Liver (tissue), 9 donors: ENCODE results near the gene SNRPN. TPM values are rescaled to one million over a fixed set of nuclear protein-coding genes. Genes with fewer than 3 reads are reported as not detected.

Source experiments
- DNase-seq: peaks from one replicate; pipeline ENCODE4 v3.0.0-alpha.2; 2017; ENCODE audit warnings: low spot score
- H3K27ac ChIP-seq, 2 donors: one replicate each; pipeline ENCODE4 v1.7.0; 2013; ENCODE audit warnings: inconsistent platforms in 2 of 2, low read length in 2 of 2, control low read depth in 1 of 2, low read depth in 1 of 2, mild to moderate bottlenecking in 1 of 2
- H3K27me3 ChIP-seq, 4 donors: one replicate each; pipeline versions ENCODE4 v1.6.1 to v1.7.0; 2013; ENCODE audit warnings: low read length in 3 of 4, inconsistent platforms in 1 of 4, mild to moderate bottlenecking in 1 of 4, moderate library complexity in 1 of 4; ENCODE audit not compliant: control insufficient read depth in 4 of 4, insufficient read depth in 4 of 4
- H3K36me3 ChIP-seq, 4 donors: one replicate each; pipeline versions ENCODE4 v1.6.1 to v1.7.0; 2013; ENCODE audit warnings: low read length in 3 of 4, mild to moderate bottlenecking in 3 of 4, low read depth in 1 of 4, moderate library complexity in 1 of 4; ENCODE audit not compliant: control insufficient read depth in 4 of 4, insufficient read depth in 3 of 4
- H3K4me1 ChIP-seq, 4 donors: one replicate each; pipeline versions ENCODE4 v1.6.1 to v1.7.0; 2013; ENCODE audit warnings: low read length in 3 of 4, mild to moderate bottlenecking in 3 of 4, moderate library complexity in 1 of 4; ENCODE audit not compliant: control insufficient read depth in 4 of 4, insufficient read depth in 4 of 4
- H3K4me3 ChIP-seq, 3 donors: one replicate each; pipeline versions ENCODE4 v1.6.1 to v1.7.0; 2013; ENCODE audit warnings: low read length in 3 of 3, control low read depth in 1 of 3, low read depth in 1 of 3, mild to moderate bottlenecking in 1 of 3
- H3K9ac ChIP-seq, 2 donors: one replicate each; pipeline ENCODE4 v1.7.0; 2013; ENCODE audit warnings: low read length in 2 of 2, mild to moderate bottlenecking in 2 of 2, moderate library complexity in 2 of 2, control low read depth in 1 of 2, low read depth in 1 of 2
- H3K9me3 ChIP-seq, 4 donors: one replicate each; pipeline versions ENCODE4 v1.6.1 to v1.7.0; 2013; ENCODE audit warnings: low read length in 3 of 4; ENCODE audit not compliant: control insufficient read depth in 4 of 4
- ATF3 ChIP-seq: IDR thresholded peaks from 2 replicates; pipeline ENCODE4 v1.6.1; 2016; ENCODE audit warnings: antibody characterized with exemption
- CTCF ChIP-seq: fragments of 150-350 bp; IDR thresholded peaks from 2 replicates; pipeline ENCODE4 v1.5.1; 2017; ENCODE audit warnings: improper control_type of control experiment, low read depth, low read length; ENCODE audit not compliant: missing input control
- EGR1 ChIP-seq, 2 donors: IDR thresholded peaks; 2 replicates each; pipeline ENCODE4 v1.6.1; 2016 to 2018; ENCODE audit warnings: antibody characterized with exemption in 2 of 2, low read depth in 2 of 2
- FOXA1 ChIP-seq: IDR thresholded peaks from 2 replicates; pipeline ENCODE4 v1.6.1; 2016; ENCODE audit warnings: antibody characterized with exemption
- FOXA2 ChIP-seq: IDR thresholded peaks from 2 replicates; pipeline ENCODE4 v1.6.1; 2016; ENCODE audit warnings: antibody characterized with exemption
- GABPA ChIP-seq, 2 donors: IDR thresholded peaks in 1 of 2; conservative IDR thresholded peaks in 1 of 2; 2 replicates each; pipeline ENCODE4 v1.6.1; 2016; ENCODE audit warnings: antibody characterized with exemption in 2 of 2, mild to moderate bottlenecking in 1 of 2, moderate library complexity in 1 of 2
- HNF4A ChIP-seq, 2 donors: conservative IDR thresholded peaks; 2 replicates each; pipeline ENCODE4 v1.6.1; 2016; ENCODE audit warnings: antibody characterized with exemption in 2 of 2, mild to moderate bottlenecking in 2 of 2
- HNF4G ChIP-seq: IDR thresholded peaks from 2 replicates; pipeline ENCODE4 v1.6.1; 2016; ENCODE audit warnings: antibody characterized with exemption
- JUND ChIP-seq, 2 donors: IDR thresholded peaks; 2 replicates each; pipeline ENCODE4 v1.6.1; 2016; ENCODE audit warnings: antibody characterized with exemption in 2 of 2
- MAX ChIP-seq: IDR thresholded peaks from 2 replicates; pipeline ENCODE4 v1.6.1; 2016; ENCODE audit warnings: antibody characterized with exemption
- RAD21 ChIP-seq, 2 donors: IDR thresholded peaks; 2 replicates each; pipeline ENCODE4 v1.6.1; 2016; ENCODE audit warnings: antibody characterized with exemption in 2 of 2, mild to moderate bottlenecking in 2 of 2
- RXRA ChIP-seq, 2 donors: IDR thresholded peaks; 2 replicates each; pipeline ENCODE4 v1.6.1; 2017 to 2018; ENCODE audit warnings: antibody characterized with exemption in 2 of 2, mild to moderate bottlenecking in 1 of 2
- SP1 ChIP-seq: IDR thresholded peaks from 2 replicates; pipeline ENCODE4 v1.6.1; 2018; ENCODE audit warnings: antibody characterized with exemption, mild to moderate bottlenecking
- TAF1 ChIP-seq: conservative IDR thresholded peaks from 2 replicates; pipeline ENCODE4 v1.6.1; 2016; ENCODE audit warnings: antibody characterized with exemption, mild to moderate bottlenecking
- YY1 ChIP-seq: IDR thresholded peaks from 2 replicates; pipeline ENCODE4 v1.6.1; 2016; ENCODE audit warnings: antibody characterized with exemption, mild to moderate bottlenecking
- WGBS: extraction: QIAGEN DNeasy Blood & Tissue Kit; methylation state at CpG from one replicate; pipeline ENCODE4 v1.1.7; 2013; 5-methylcytosine and 5-hydroxymethylcytosine counted together
- polyA plus RNA-seq, 2 donors: library from polyadenylated mRNA; stranded (reverse) in 1 of 2; unstranded in 1 of 2; fragments of 200-250 nt in 1 of 2; fragments of >200 nt in 1 of 2; fragmentation: Nextera tagmentation in 1 of 2; extraction: Ambion mirVana in 1 of 2; gene quantifications; one replicate each; pipeline versions ENCODE4 v1.2.1 to v1.2.3, GENCODE V29; 2013 to 2015
- total RNA-seq, 2 donors: library from RNA; depleted of rRNA; stranded (reverse); fragments of >200 nt; gene quantifications; one replicate each; pipeline ENCODE4 v1.2.3, GENCODE V29; 2014
- donor health status: healthy.
- donor health status: healthy.
- donor health status: healthy.
- donor health status: healthy.
- donor health status: healthy.

The SNRPN gene
- total and polyA plus RNA-seq, 4 donors = 29.9 to 90.7 (median 44.4) TPM

GRCh38 chr15:24956111-24956838 is 1.5 kb downstream of the SNRPN start:
- DNase-seq = peak; percentile 52
- H3K27me3 ChIP-seq = no peaks in the 10 kb centered on the region
- H3K9ac ChIP-seq = peak overlapping the region; percentile 62 to 84
- no peaks in the 10 kb centered on the region for H3K36me3 ChIP-seq
- H3K4me3 ChIP-seq = peak overlapping the region; percentile 52 to 93 (median 92)
- peak overlapping the region; percentile 72 to 84 for H3K27ac ChIP-seq
- H3K9me3 ChIP-seq = no peaks in the 10 kb centered on the region
- peaks cover 0 to 13% (median 5%) of the 10 kb centered on the region in 4 donors for H3K4me1 ChIP-seq
- TF ChIP-seq SP1 (no peak), YY1 (peak; percentile 98), ATF3 (no peak)
- 47% methylated on average over 28 of the region's 28 CpGs for WGBS

GRCh38 chr15:24957691-24958090 is 2.9 kb downstream of the SNRPN start:
- H3K27ac ChIP-seq = no peak overlapping the region

GRCh38 chr15:24961967-24962366 is 7.2 kb downstream of the SNRPN start:
- Histone ChIP-seq H3K27ac (no peak overlapping the region), H3K9ac (no peak overlapping the region), H3K9me3 (no peaks in the 10 kb centered on the region), H3K27me3 (no peaks in the 10 kb centered on the region), H3K4me1 (peaks cover 0 to 6% (median 2%) of the 10 kb centered on the region in 4 donors), H3K36me3 (peaks cover 0 to 16% (median 10%) of the 10 kb centered on the region in 4 donors), H3K4me3 (no peak overlapping the region)
- WGBS = 64% methylated on average over 4 of the region's 4 CpGs
- DNase-seq = no peak
- TF ChIP-seq SP1 (no peak), HNF4A (conservative IDR thresholded peaks at IDR 0.05) (peak; percentile 23 to 79), RAD21 (IDR thresholded peaks at IDR 0.05) (no peak), EGR1 (IDR thresholded peaks at IDR 0.05; ENCODE audit: low read depth in 2 of 2) (no peak)

More at GRCh38 chr15:24957691-24958090, 2.9 kb downstream of the SNRPN start:
- DNase-seq = no peak
- Histone ChIP-seq H3K4me3 (no peak overlapping the region), H3K9me3 (no peaks in the 10 kb centered on the region), H3K9ac (no peak overlapping the region), H3K27me3 (no peaks in the 10 kb centered on the region), H3K36me3 (no peaks in the 10 kb centered on the region), H3K4me1 (peaks cover 0 to 13% (median 6%) of the 10 kb centered on the region in 4 donors)
- TF ChIP-seq FOXA2 (no peak), ATF3 (no peak), YY1 (no peak), HNF4A (conservative IDR thresholded peaks at IDR 0.05) (no peak), TAF1 (no peak), GABPA (IDR thresholded peaks at IDR 0.05 in 1 of 2, conservative IDR thresholded peaks at IDR 0.05 in 1 of 2) (no peak), JUND (IDR thresholded peaks at IDR 0.05) (no peak), FOXA1 (no peak), CTCF (no peak), HNF4G (no peak), RXRA (IDR thresholded peaks at IDR 0.05) (no peak), RAD21 (IDR thresholded peaks at IDR 0.05) (no peak), MAX (no peak)
- WGBS = 82% methylated on average over 2 of the region's 2 CpGs
